HepG2 (cell line): ENCODE measurements around the gene NOXO1. TPM values are rescaled to one million over a fixed set of nuclear protein-coding genes. Genes with fewer than 3 reads are reported as not detected.

Source experiments
- CENPT ChIP-seq: sonication (generic); formaldehyde crosslinking; IDR thresholded peaks from 2 replicates; pipeline ENCODE4 v1.8.0; 2022; ENCODE audit warnings: low read depth, mild to moderate bottlenecking, moderate library complexity, missing genetic modification reagents
- FOXC1 ChIP-seq: sonication (generic); formaldehyde crosslinking; IDR thresholded peaks from 2 replicates; pipeline ENCODE4 v1.8.0; 2022; ENCODE audit warnings: mild to moderate bottlenecking, missing genetic modification reagents, borderline replicate concordance
- MIXL1 ChIP-seq: IDR thresholded peaks from 2 replicates; pipeline ENCODE4 v1.6.1; 2016
- SMC3 ChIP-seq: IDR thresholded peaks from 2 replicates; pipeline ENCODE4 v1.6.1; 2011; ENCODE audit warnings: low read length, improper control_type of control experiment
- YEATS4 ChIP-seq: sonication (generic); formaldehyde crosslinking; IDR thresholded peaks from 2 replicates; pipeline ENCODE4 v1.4.0; 2020; ENCODE audit warnings: missing genetic modification reagents, borderline replicate concordance
- ZBTB40 ChIP-seq, 2 experiments: fragments of 450-650 bp in 1 of 2; sonication (generic) in 1 of 2; formaldehyde crosslinking in 1 of 2; IDR thresholded peaks; 2 replicates each; pipeline versions ENCODE4 v1.6.1 to v1.8.0; 2016 to 2022; ENCODE audit warnings: antibody characterized with exemption in 1 of 2, mild to moderate bottlenecking in 1 of 2, missing genetic modification reagents in 1 of 2
- ZNF646 ChIP-seq: sonication (generic); formaldehyde crosslinking; IDR thresholded peaks from 2 replicates; pipeline ENCODE4 v1.9.0; 2021; ENCODE audit warnings: mild to moderate bottlenecking, missing genetic modification reagents
- ZNF740 ChIP-seq: sonication (generic); formaldehyde crosslinking; IDR thresholded peaks from 2 replicates; pipeline ENCODE4 v1.4.0; 2020; ENCODE audit warnings: missing genetic modification reagents
- ZSCAN21 ChIP-seq: sonication (generic); formaldehyde crosslinking; IDR thresholded peaks from 2 replicates; pipeline ENCODE4 v1.8.0; 2022; ENCODE audit warnings: mild to moderate bottlenecking, missing genetic modification reagents, moderate library complexity, borderline replicate concordance
- polyA plus RNA-seq, 8 experiments: library from polyadenylated mRNA; depleted of rRNA in 3 of 8; stranded (reverse) in 7 of 8; unstranded in 1 of 8; fragments of >200 nt; fragmentation: Illumina TruSeq in 4 of 8; extraction: Trizol in 4 of 8; gene quantifications; 2 replicates each; pipeline versions ENCODE4 v1.2.1 to v1.2.3, GENCODE V29; 2011 to 2016; ENCODE audit warnings: low read depth in 4 of 8, missing spikeins in 1 of 8, mixed read lengths in 1 of 8; ENCODE audit not compliant: insufficient read depth in 1 of 8
- total RNA-seq, 5 experiments: library from RNA; depleted of rRNA; stranded (reverse); fragments of >200 nt; fragmentation: Illumina TruSeq; extraction: Trizol; gene quantifications; 2 replicates each; pipeline ENCODE4 v1.2.3, GENCODE V29; 2016; ENCODE audit warnings: low read depth in 1 of 5

The NOXO1 gene
- total and polyA plus RNA-seq, 2 of the 13 experiments (the other 11 are each of a cell fraction or from before 2014, with no cell fraction given): 0.69 to 1.4 TPM

GRCh38 chr16:2027024-2028010 lies 46.0 kb upstream of the NOXO1 start (continued):
- no peak for TF ChIP-seq ZBTB40 (IDR thresholded peaks at IDR 0.05)
- 0 out of 2 replicates have a peak, but pooled peaks have one; percentile 36 for TF ChIP-seq ZBTB40 (CRISPR knock-in tag; IDR thresholded peaks at IDR 0.05)
- 0 out of 2 replicates have a peak, but pooled peaks have one; percentile 29 for TF ChIP-seq FOXC1 (CRISPR knock-in tag)
- TF ChIP-seq SMC3: no peak
- peak; percentile 68; the same call in 1 of the 2 replicates for TF ChIP-seq ZNF646 (CRISPR knock-in tag)
- TF ChIP-seq MIXL1 (CRISPR knock-in tag): no peak
- TF ChIP-seq YEATS4: peak; percentile 27; the same call in 1 of the 2 replicates
- peak; percentile 86 for TF ChIP-seq ZNF740 (CRISPR knock-in tag)
- peak; percentile 69; the same call in 1 of the 2 replicates for TF ChIP-seq CENPT (CRISPR knock-in tag)
- TF ChIP-seq ZSCAN21: peak; percentile 67
